IPS DF 4.7 (cell line): Measurements from ENCODE around the gene MYL7.

Experiments
- DNase-seq: peaks from one replicate; pipeline ENCODE4 v3.0.0-alpha.2; 2013; ENCODE audit warnings: low spot score; ENCODE audit errors: extremely low read depth

MYL7 gene

DNA sequence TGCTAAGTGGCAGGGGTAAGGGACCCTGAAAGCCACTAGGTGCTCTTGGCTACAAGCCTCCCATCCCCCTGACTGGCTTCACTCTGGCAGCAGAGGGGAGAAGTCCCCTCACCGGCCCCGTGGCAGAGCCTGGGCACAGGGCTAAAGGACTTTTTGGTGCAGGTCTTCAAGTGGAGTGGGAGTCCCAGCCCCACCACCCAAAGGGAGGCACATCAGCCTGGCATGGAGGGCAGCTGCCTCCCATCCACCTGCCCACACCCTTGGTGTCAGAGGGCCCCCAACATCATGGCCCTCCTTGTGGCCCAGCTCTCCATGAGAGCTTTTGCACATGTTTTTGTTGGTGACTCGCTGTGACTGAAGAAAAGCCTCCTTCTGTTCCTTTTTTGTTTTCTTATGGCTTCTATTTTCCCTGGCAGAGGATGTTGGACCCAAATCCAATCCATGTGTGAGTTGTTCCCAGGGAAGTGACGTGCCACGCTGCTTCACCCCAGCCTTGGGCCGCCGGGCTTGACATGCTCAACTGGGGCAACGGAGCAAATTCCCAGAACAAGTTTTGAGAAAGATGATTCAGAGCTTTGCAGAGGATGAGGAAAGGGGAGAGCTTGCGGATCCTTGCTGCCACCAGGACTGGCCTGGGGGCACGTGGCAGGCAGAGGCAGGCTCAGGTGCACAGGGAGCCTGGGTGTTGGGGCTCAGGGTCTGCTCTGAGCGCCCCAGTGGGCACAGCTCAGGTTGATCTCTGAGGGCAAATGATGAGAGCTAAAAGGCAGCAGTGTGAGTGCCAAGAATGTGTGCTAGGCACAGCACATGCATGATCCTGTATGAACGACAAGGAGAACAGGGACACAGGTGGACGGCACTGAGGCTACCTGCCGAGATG lies 38.9 kb downstream of the MYL7 start:
- no peak for DNase-seq

DNA sequence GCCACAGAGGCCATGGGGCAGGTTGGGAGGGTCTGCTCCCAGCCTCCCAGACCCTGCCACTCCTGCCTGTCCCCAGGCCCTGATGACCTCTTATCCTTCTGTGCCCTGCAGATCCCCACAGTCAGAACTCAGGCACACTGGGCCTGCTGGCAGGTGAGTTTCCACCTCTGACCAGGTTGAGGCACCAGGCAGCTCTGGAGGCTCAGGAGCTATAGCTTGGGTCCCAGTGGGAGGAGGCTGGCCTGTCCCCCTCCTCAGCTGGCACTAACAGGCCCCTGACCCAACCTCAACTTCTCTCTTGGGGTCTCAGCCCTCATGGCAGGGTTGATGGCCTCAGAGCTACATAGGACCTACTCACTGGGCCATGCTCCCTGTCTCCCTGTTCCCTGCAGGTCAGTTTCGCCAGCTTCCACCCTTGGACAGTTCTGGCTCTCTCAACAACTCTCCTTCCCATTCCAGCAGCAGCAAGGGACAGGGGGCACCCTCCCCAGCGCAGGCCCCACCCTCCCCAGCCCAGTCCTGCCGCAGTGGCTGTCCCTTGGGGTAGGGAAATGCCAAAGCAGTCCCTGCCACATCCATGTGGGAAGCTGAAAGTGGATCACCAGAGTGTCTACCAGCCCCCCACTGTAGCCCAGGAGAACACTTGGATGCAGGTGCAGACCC lies 39.7 kb downstream of the MYL7 start:
- DNase-seq = no peak

DNA sequence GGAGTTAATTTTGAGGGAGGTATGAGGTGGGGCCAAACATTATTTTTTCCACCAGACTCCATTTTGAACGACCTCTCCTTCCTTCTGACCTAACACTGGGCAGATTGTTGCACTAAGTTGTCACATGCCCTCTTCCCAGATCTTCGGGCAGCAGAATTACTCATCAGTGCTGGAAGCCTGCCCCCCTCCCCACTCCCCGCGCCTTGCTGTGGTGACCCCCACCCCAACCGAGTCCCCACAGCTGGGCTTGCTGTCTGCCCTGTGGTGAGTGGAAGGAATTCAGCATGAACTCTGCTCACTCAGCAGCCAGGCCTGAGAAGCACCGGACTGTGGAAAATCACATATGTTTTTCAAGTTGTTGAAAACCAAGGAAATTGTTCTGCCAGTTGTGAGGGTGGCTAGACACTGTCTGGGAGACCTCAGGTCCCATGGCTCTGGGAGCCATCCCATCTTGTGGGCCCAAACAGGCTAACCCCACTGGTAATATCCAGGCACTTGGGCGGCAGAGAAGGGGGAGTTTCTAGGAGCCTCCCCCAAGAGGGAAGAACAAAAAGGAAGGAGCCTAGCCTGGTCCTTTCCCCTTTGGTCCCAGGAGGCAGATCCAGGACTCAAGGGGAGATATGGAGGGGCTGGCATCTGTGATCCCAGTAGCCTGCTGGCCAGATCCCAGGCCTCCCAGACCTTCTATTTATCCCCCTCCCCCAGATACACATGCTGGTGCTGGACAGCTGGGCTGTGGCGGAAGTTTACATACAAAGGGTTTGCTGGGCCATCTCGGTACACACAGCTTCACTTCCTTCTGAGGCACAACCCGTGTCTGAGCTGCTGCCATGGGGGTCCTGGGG lies 40.5 kb downstream of the MYL7 start:
- no peak for DNase-seq

DNA sequence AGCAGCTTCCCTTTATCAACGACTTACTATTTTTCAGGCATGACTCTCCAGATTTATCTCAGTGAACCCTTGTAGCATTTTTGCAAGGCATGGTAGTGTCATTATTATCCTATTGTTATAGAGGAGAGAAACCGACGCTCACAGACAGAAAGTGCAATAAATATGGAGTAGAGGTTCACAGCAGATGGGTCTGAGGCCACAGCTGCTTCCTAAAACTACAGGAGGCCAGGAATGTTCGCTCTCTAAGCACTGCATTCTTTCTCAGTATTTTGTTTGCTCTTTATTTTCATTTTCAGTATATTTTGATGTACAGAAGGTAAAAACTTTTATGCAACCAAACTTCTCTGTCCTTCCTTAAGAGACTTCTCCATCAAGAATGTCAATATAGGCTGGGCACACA lies 41.5 kb downstream of the MYL7 start:
- DNase-seq = no peak

DNA sequence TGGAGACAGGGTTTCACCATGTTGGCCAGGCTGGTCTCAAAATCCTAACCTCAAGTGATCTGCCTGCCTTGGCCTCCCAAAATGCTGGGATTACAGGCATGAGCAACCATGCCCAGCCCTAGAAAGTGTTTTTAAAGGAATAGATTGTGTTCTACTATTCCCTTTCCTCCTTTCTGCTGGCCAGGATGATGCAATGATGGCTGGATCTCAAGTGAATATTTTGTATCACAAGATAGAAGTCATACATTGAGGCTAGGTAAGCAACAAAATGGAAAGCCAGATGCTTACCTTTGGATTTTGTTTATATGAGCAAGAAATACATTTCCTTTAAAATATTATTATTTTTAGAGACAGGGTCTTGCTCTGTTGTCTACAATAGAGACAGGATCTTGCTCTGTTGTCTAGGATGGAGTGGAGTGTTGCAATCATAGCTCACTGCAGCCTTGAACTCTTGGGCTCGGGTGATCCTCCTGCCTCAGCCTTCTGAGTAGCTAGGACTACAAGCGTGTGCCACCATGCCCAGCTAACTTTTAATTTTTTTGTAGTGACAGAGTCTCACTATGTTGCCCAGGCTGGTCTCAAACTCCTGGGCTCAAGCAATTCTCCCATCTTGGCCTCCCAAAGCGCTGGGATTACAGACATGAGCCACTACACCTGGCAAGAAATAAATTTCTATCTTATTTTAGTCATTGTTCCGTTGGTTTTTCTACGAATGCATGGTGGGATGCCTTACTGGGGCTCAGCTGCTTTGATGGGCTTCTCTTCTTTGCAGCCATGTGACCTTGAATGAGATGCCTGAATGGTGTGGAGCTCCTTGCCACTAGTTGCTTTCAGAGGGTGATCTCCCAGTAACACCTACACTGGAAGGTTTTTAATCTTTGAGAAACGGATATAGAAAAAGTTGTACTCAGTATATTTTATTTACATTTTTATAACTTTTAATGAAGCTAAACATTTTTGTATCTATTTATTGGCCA lies 42.8 kb downstream of the MYL7 start:
- DNase-seq = no peak

DNA sequence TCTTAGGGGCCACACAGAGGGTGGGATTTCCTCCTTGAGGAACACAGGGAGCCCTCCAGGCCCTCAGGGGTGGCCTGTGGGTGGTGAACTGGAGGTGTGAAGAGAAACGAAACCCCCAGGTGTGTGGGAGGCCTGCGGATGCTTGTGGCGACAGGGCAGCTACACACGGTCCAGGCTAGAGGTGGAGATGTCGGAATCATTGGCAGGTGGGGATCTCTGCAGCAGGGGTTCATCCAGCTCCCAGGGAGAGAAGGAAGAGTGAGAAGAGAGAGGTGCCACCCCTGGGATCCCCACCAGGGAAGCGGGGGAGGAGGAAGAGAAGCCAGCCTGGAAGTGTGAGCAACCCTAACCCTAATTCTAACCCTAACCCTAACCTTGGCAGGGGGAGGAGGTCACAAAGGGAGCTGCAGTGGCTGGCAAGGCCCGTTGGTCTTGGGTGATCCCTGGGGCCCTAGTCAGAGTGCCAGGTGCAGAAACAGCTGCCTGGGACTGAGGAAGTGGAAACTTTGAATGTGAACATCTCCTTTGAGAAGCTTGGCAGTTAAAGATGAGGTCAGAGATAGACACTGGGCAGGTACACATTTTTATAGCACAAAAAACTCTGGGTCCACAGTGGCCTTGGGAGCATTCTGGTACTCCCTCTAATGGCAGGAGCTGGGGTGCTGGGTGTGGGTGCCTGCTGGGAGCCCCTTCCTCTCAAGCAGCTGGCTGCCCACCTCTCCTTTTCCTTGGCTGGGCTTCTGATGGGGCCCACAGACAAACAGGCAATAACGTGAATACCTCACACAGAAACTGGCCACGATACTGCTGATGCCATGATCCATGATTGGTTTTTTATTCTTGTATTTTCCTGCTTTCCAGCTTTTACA lies 43.8 kb downstream of the MYL7 start:
- DNase-seq = no peak

DNA sequence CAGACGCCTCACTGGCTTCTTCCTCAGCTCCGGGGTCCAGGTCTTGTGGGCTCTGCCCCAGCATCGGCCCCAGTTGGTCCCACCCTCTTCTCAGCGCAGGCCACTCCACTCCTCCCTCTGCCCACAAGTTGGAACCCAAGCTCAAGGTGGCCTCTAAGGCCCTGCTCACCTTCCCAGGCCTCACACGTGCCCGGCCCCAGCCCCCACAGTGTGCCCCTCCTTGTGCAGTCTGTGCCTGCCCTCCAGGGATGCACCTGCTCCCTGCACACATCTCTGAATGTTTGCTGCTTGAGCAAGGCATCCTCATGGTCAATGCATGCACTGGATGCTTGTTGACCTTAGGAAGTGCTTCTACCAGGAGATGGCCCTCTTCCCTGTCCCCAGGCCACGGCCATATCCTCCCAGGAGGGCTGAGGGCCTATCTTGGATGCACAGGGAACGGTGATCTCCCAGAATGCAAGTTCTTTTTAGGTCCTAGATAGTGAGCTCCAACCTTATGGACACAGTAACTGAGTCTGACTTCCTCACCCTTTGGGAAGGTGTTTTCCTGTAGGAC lies 44.7 kb downstream of the MYL7 start:
- no peak for DNase-seq

DNA sequence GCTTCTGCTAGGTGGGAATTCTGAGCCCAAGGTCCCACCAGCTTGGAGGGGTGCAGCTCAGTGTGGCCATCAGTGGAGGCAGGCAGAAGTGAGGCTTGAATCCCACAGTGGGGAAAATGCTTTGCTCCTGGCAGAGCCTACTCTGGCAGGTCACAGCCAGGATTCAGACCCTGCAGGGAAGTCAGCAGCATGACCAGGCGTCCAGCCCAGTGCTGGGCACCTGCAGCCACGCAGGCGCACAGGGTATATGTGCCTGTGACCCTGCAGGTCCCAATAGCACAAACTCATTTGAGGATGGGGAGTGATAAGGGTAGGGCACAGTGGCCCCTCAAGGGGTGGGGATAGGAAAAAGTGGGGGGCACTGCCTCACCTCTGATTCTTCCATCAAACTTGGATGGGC lies 45.4 kb downstream of the MYL7 start:
- no peak for DNase-seq

DNA sequence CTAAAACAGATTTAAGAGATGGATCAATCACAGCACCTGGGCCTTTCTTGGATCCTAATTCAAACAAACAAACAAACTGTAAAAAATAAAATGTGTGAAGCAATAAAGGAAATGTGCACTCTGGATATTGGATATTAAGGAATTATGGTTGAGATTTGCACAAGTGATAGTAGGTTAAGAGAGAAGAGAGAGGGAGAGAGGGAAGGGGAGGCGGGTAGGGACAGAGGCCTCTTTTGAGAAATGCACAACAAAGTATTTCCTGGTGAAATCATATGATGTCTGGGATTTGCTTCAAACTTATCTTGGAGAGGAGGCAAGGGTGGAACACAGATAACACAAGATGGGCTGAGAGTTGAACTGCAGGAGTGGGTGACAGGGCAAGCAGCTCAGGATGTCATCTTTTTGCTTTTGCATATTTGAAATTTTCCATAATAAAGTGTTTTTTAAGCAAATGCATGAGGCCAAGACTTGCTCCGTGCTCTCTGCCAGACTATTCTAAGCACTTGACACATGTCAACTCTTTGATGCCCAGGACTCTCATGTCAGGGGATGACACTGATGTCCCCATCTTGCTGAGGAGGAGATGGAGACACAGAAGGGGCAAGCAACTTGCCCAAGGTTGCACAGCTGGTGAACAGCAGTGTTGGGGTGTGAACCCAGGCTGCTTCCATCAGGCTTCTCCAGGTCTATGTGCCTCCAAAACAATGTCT lies 46.1 kb downstream of the MYL7 start:
- DNase-seq = no peak

DNA sequence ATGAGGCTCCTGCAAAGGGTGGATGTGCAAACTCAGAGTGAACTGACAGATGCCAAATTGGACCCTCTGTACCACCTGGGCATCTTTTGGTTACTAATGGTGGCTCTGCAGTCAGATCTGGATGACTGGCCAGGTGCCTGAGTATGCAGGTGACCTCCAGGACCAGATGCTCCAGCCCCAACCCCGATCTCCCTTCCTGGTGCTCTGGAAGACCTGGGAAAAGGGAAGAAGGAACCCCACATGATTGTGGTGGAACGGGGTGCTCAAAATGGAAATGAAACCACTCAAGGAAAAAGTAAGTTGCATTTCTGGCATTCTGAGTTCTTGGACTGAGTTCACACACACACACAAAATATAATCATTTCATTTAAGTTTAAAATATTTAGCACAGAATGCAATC lies 46.8 kb downstream of the MYL7 start:
- no peak for DNase-seq

DNA sequence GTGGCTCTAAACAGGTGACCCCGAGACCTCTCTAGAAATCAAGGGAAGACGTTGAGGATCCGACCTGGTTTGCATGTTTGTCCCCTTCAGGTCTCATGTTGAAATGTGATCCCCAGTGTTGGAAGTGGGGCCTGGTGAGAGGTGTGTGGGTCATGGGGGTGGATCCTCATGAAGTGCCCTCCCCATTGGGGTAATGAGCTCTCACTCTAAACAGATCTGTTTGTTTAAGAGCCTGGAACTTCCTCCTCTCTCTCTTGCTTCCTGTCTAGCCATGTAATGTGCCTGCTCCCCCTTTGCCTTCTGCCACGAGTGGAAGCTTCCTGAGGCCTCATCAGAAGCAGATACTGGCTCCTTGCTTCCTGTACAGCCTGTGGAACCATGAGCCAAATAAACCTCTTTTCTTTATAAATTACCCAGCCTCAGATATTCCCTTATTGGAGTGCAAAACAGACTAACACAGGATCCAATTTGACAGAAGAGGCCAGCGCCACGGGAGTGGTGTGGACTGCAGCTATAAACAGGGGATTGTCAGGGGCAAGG lies 48.0 kb downstream of the MYL7 start:
- DNase-seq = no peak
